NCI-H748 (cell line): ENCODE results near the gene TOX2.

Experiments used
- DNase-seq: peaks from one replicate; lab custom pipeline; 2025; ENCODE audit not compliant: unreplicated experiment; lab: John Stamatoyannopoulos, UW

The TOX2 gene

GRCh38 chr20:44092551-44093248 is 178.0 kb downstream of the TOX2 start:
- peak; percentile 37 for DNase-seq

GRCh38 chr20:44093249-44093582 is 178.6 kb downstream of the TOX2 start:
- DNase-seq, result no peak

GRCh38 chr20:44095831-44096230 is 181.2 kb downstream of the TOX2 start:
- no peak for DNase-seq

GRCh38 chr20:44097521-44098255 is 183.0 kb downstream of the TOX2 start:
- no peak for DNase-seq

- DNase-seq, result no peak
Measured at GRCh38 chr20:44098256-44098630, 183.6 kb downstream of the TOX2 start.

- no peak for DNase-seq
Measured at GRCh38 chr20:44098657-44099056, 184.0 kb downstream of the TOX2 start.

GRCh38 chr20:44099832-44100231 is 185.2 kb downstream of the TOX2 start:
- DNase-seq, result no peak

- no peak for DNase-seq
Measured at GRCh38 chr20:44102582-44102981, 187.9 kb downstream of the TOX2 start.

- DNase-seq, result peak; percentile 14
Measured at GRCh38 chr20:44104798-44105517, 190.3 kb downstream of the TOX2 start.

- DNase-seq, result no peak
Measured at GRCh38 chr20:44106615-44107014, 192.0 kb downstream of the TOX2 start.

GRCh38 chr20:44109951-44110361 is 195.3 kb downstream of the TOX2 start:
- no peak for DNase-seq

GRCh38 chr20:44110816-44111568 is 196.3 kb downstream of the TOX2 start:
- DNase-seq, result no peak

GRCh38 chr20:44111712-44112335 is 197.2 kb downstream of the TOX2 start:
- no peak for DNase-seq

GRCh38 chr20:44112456-44112855 is 197.8 kb downstream of the TOX2 start:
- no peak for DNase-seq

GRCh38 chr20:44112889-44113617 is 198.4 kb downstream of the TOX2 start:
- DNase-seq, result no peak

GRCh38 chr20:44113618-44114376 is 199.1 kb downstream of the TOX2 start:
- DNase-seq, result no peak

- DNase-seq, result no peak
Measured at GRCh38 chr20:44115181-44115580, 200.5 kb downstream of the TOX2 start.

- DNase-seq, result no peak
Measured at GRCh38 chr20:44115762-44116644, 201.4 kb downstream of the TOX2 start.
